ENCODE data around the gene DLG2.
"Not testable (repeated sequence)": the region's sequence is repeated elsewhere in the genome, so short reads cannot be mapped to it uniquely, and the experiment has no call there.

GRCh38 chr11:84308491-84308890 is 1318.7 kb downstream of the DLG2 start:
- not testable (repeated sequence) for TF ChIP-seq CTCF (IDR thresholded peaks at IDR 0.05; ENCODE audit: low read depth, low read length, missing input control); MAX (IDR thresholded peaks at IDR 0.05); TAF1 (conservative IDR thresholded peaks at IDR 0.05); YY1 (IDR thresholded peaks at IDR 0.05); RXRA (IDR thresholded peaks at IDR 0.05); FOXA1 (IDR thresholded peaks at IDR 0.05); NR2F2 (IDR thresholded peaks at IDR 0.05); ZBTB33 (IDR thresholded peaks at IDR 0.05); HNF4A (conservative IDR thresholded peaks at IDR 0.05); ATF3 (IDR thresholded peaks at IDR 0.05)
